ENCODE results near the gene PEX10. TPM values are rescaled to one million over a fixed set of nuclear protein-coding genes. Genes with fewer than 3 reads are reported as not detected.

PEX10 gene
- total and polyA plus RNA-seq, 3 experiments from 2014 or later: 8.9 to 26.2 (median 25.6) TPM

DNA sequence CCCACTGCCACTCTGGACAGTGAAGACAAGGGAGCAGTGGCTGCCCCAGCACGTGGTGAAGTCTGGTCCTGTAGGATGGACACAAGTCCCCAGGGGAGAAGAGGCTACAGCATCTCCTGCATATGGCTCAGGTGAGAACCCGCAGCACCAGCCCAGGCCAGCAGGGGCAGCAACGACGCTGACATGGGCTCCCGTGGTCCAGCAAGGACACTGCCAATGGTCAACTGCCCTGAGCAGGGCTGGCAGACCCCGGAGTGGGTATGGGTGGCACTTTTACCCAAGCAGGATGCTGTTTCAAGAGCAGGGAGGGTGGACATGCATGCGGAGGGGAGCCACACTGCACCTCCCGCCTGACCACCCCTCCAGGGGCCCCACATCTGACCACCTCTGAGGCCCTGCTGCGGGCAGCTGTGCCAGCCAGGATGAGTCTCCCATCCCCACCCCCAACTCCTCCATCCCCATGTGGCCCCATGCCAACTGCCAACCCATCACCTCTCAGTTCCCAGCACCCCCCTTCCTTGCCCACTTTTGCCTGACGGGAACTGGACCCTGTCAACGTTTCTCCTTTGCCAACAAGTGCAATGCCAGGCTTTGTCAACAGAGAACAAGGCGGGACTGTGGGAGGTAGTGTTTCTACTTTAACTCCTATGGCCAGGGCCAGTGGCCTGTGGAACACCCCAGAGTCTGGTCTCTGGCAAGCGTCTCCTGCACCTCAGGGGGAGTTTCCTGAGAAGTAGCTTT, 29.6 kb downstream of the PEX10 start:
- Histone ChIP-seq H3K4me3 (ENCODE audit: low read length) (no peak overlapping the region), H3K36me3 (ENCODE audit: insufficient read depth, low read length) (no peaks in the 10 kb centered on the region), H3K27me3 (ENCODE audit: insufficient read depth, low read length, poor library complexity, severe bottlenecking) (no peaks in the 10 kb centered on the region), H3K27ac (ENCODE audit: low read depth, low read length) (no peak overlapping the region), H3K4me1 (ENCODE audit: insufficient read depth, low read length) (peaks cover 11% of the 10 kb centered on the region), H3K9me3 (ENCODE audit: low read length) (no peaks in the 10 kb centered on the region)
- Mint-ChIP-seq H3K27me3 (no peaks in the 10 kb centered on the region), H3K4me1 (peaks cover 0 to 3% (median 3%) of the 10 kb centered on the region in 3 donors), H3K27ac (peak overlapping the region in 1 of 8 donors; percentile 70), H3K9me3 (no peaks in the 10 kb centered on the region), H3K4me3 (no peak overlapping the region), H3K36me3 (no peaks in the 10 kb centered on the region)
- ChIA-PET POLR2A (interaction anchor here (1.6 kb wide), 1 partner anchor 188 kb away, joined by 11 read pairs; the partner anchor contains the start of gene FAAP20), CTCF (interaction anchor here (0.9 to 8.2 kb wide), 15 partner anchors 8 to 290 kb away, joined by 3 to 114 read pairs (median 6); partner anchors contain the start of genes FAAP20, MORN1 and RER1)
- DNase-seq: peak in 2 of 5 donors; percentile 9 to 50

- no peak overlapping the region for H3K27ac Mint-ChIP-seq
These were observed 30.4 kb downstream of the PEX10 start for GRCh38 chr1:2381741-2382620.

DNA sequence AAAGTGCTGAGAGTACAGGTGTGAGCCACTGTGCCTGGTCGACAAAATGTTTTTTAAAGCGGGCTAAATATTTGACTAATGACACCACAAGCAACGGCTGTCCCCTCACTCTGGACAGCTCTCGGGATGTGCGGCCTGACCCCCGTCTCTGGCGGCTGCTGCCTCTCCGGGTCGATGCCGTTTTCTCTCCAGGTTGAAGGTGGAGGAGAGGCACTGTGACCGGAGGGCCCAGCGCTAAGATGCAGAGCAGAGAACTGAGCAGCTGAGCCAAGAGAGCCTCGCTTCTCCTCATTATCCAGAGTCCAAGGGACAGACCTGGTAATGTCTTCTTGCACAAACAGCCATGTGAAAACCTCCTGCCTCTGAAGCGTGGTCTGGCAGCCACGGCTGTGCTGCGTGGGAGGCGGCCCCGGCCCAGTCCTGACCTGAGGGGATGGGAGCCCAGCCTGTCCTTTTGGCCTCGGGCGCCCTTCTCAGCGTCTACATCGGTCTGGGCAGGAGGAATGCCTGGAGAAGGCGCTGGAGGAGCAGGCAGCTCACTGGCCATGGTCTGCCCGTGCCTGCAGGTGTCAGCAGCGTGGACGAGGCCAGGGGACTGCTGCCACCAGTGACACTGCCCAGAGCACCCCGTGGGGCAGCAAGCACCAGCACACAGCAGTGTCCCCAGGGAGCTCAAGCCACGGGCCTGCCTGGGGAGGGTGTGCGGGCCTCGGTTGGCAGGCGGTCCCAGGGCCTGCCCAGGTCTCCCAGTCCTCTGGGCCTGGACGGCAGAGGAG, 31.4 kb downstream of the PEX10 start:
- Histone ChIP-seq H3K27ac (ENCODE audit: low read depth, low read length) (no peak overlapping the region), H3K9me3 (ENCODE audit: low read length) (no peaks in the 10 kb centered on the region), H3K36me3 (ENCODE audit: insufficient read depth, low read length) (no peaks in the 10 kb centered on the region), H3K4me3 (ENCODE audit: low read length) (no peak overlapping the region), H3K4me1 (ENCODE audit: insufficient read depth, low read length) (peaks cover 11% of the 10 kb centered on the region), H3K27me3 (ENCODE audit: insufficient read depth, low read length, poor library complexity, severe bottlenecking) (no peaks in the 10 kb centered on the region)
- Mint-ChIP-seq H3K9me3 (no peaks in the 10 kb centered on the region), H3K4me1 (peaks cover 0 to 3% (median 3%) of the 10 kb centered on the region in 3 donors), H3K27ac (peak overlapping the region in 1 of 8 donors; percentile 51), H3K27me3 (no peaks in the 10 kb centered on the region), H3K4me3 (no peak overlapping the region), H3K36me3 (no peaks in the 10 kb centered on the region)
- ChIA-PET CTCF (interaction anchor here (0.6 to 8.2 kb wide), 19 partner anchors 10 to 289 kb away, joined by 3 to 114 read pairs (median 5); partner anchors contain the start of genes FAAP20, MORN1 and RER1), POLR2A (interaction anchor here (1.6 kb wide), 1 partner anchor 186 kb away, joined by 11 read pairs; the partner anchor contains the start of gene FAAP20)
- DNase-seq: peak in 1 of 5 donors; percentile 42

More at GRCh38 chr1:2381741-2382620, 30.4 kb downstream of the PEX10 start:
- Mint-ChIP-seq H3K27me3 (no peaks in the 10 kb centered on the region), H3K4me3 (no peak overlapping the region), H3K9me3 (no peaks in the 10 kb centered on the region), H3K4me1 (peaks cover 0 to 3% (median 3%) of the 10 kb centered on the region in 3 donors), H3K36me3 (no peaks in the 10 kb centered on the region)
- DNase-seq: peak; percentile 61 to 83 (median 70)
- no peaks in the 10 kb centered on the region for H3K27me3 ChIP-seq (ENCODE audit: insufficient read depth, low read length, poor library complexity, severe bottlenecking)
- no peaks in the 10 kb centered on the region for H3K36me3 ChIP-seq (ENCODE audit: insufficient read depth, low read length)
- H3K9me3 ChIP-seq (ENCODE audit: low read length): no peaks in the 10 kb centered on the region
- CTCF ChIA-PET: interaction anchor here (0.6 to 8.2 kb wide), 21 partner anchors 9 to 290 kb away, joined by 3 to 114 read pairs (median 5); partner anchors contain the start of genes FAAP20, MORN1 and RER1
- H3K27ac ChIP-seq (ENCODE audit: low read depth, low read length): no peak overlapping the region
- no peak overlapping the region for H3K4me3 ChIP-seq (ENCODE audit: low read length)
- POLR2A ChIA-PET: interaction anchor here (0.5 to 1.6 kb wide), 2 partner anchors 157 to 187 kb away, joined by 3 to 11 read pairs; partner anchors contain the start of gene FAAP20
- peaks cover 11% of the 10 kb centered on the region for H3K4me1 ChIP-seq (ENCODE audit: insufficient read depth, low read length)

GRCh38 chr1:2379733-2380404, 32.5 kb downstream of the PEX10 start:
- Histone ChIP-seq H3K27ac (ENCODE audit: low read depth, low read length) (no peak overlapping the region), H3K36me3 (ENCODE audit: insufficient read depth, low read length) (no peaks in the 10 kb centered on the region), H3K4me1 (ENCODE audit: insufficient read depth, low read length) (peaks cover 11% of the 10 kb centered on the region), H3K4me3 (ENCODE audit: low read length) (no peak overlapping the region), H3K9me3 (ENCODE audit: low read length) (no peaks in the 10 kb centered on the region), H3K27me3 (ENCODE audit: insufficient read depth, low read length, poor library complexity, severe bottlenecking) (no peaks in the 10 kb centered on the region)
- Mint-ChIP-seq H3K36me3 (no peaks in the 10 kb centered on the region), H3K27ac (no peak overlapping the region), H3K9me3 (no peaks in the 10 kb centered on the region), H3K27me3 (no peaks in the 10 kb centered on the region), H3K4me3 (no peak overlapping the region), H3K4me1 (peaks cover 0 to 3% (median 3%) of the 10 kb centered on the region in 3 donors)
- DNase-seq: peak in 1 of 5 donors; percentile 39
- CTCF ChIA-PET: interaction anchor here (8.2 kb wide), 1 partner anchor 184 kb away, joined by 114 read pairs; the partner anchor contains the start of gene FAAP20
- POLR2A ChIA-PET: no interaction called here

GRCh38 chr1:2378956-2379732, 33.2 kb downstream of the PEX10 start:
- Histone ChIP-seq H3K36me3 (ENCODE audit: insufficient read depth, low read length) (no peaks in the 10 kb centered on the region), H3K4me3 (ENCODE audit: low read length) (no peak overlapping the region), H3K27ac (ENCODE audit: low read depth, low read length) (no peak overlapping the region), H3K4me1 (ENCODE audit: insufficient read depth, low read length) (peaks cover 11% of the 10 kb centered on the region), H3K9me3 (ENCODE audit: low read length) (no peaks in the 10 kb centered on the region), H3K27me3 (ENCODE audit: insufficient read depth, low read length, poor library complexity, severe bottlenecking) (no peaks in the 10 kb centered on the region)
- Mint-ChIP-seq H3K36me3 (no peaks in the 10 kb centered on the region), H3K4me3 (no peak overlapping the region), H3K9me3 (no peaks in the 10 kb centered on the region), H3K27ac (peak overlapping the region in 1 of 8 donors; percentile 23), H3K27me3 (no peaks in the 10 kb centered on the region), H3K4me1 (peaks cover 0 to 3% (median 3%) of the 10 kb centered on the region in 3 donors)
- ChIA-PET POLR2A (no interaction called here), CTCF (interaction anchor here (8.2 kb wide), 1 partner anchor 184 kb away, joined by 114 read pairs; the partner anchor contains the start of gene FAAP20)
- DNase-seq: peak in 1 of 5 donors; percentile 30

DNA sequence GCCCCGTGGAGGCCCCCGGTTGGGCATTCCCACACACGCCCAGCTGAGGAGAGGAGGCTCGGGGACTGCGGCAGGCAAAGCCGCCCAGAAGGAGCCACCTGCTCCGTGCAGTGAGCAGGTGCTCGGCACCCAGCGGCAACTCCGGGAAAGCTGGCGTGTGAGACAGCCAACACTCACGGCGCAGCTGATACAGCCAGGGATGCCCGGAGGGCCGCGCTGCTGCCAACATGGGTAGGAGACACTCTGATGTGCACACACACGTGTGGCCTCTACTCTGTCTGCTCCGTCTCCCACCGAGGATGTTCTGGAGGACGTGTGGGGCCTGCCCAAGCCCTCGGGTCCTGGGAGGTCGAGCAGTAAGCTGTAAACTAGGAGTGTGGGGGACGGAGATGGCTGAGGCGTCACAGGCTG, 33.9 kb downstream of the PEX10 start:
- no peak overlapping the region for H3K27ac Mint-ChIP-seq
- H3K27ac ChIP-seq (ENCODE audit: low read depth, low read length): no peak overlapping the region
- H3K36me3 Mint-ChIP-seq: no peaks in the 10 kb centered on the region
- peaks cover 11% of the 10 kb centered on the region for H3K4me1 ChIP-seq (ENCODE audit: insufficient read depth, low read length)
- no peaks in the 10 kb centered on the region for H3K9me3 Mint-ChIP-seq
- ChIA-PET POLR2A (no interaction called here), CTCF (interaction anchor here (1.2 to 8.2 kb wide), 2 partner anchors 183 to 245 kb away, joined by 3 to 114 read pairs; partner anchors contain the start of gene FAAP20)
- H3K4me3 ChIP-seq (ENCODE audit: low read length): no peak overlapping the region
- no peaks in the 10 kb centered on the region for H3K9me3 ChIP-seq (ENCODE audit: low read length)
- H3K36me3 ChIP-seq (ENCODE audit: insufficient read depth, low read length): no peaks in the 10 kb centered on the region
- H3K4me3 Mint-ChIP-seq: no peak overlapping the region
- peak in 1 of 5 donors; percentile 42 for DNase-seq
- H3K27me3 Mint-ChIP-seq: no peaks in the 10 kb centered on the region
- H3K27me3 ChIP-seq (ENCODE audit: insufficient read depth, low read length, poor library complexity, severe bottlenecking): no peaks in the 10 kb centered on the region
- peaks cover 0 to 3% (median 0%) of the 10 kb centered on the region in 3 donors for H3K4me1 Mint-ChIP-seq
